ENCODE results near the gene SNAI1.

The SNAI1 gene

DNA sequence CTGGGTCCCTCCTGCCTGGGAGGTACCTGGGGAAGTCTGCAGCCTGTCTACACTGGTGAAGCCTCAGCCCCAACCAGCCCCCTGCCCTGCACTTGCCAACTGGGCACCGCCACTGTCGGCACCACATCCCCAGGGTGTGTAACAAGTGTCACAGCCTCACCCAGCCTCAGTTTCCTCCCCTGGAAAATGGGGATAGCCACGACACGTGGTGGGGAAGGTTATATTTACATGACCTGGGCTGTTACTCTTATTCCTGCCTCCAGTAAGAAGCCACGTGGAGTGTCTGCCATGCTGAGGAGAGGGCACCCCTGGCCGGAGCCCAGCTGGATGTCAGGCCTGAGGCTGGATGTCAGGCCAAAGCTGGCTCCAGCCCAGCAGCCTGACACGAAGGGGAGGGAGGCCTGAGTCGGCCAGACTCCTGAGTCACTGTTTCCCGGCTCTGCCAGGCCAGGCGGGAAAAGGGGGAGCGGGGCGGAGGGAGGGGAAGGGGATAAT is 44.9 kb downstream of the SNAI1 start:
- Histone ChIP-seq H3K4me1 (ENCODE audit: control extremely low read depth in 1 of 4, control insufficient read depth in 4 of 4, insufficient read depth in 4 of 4, low read length in 3 of 4) (peaks cover 0 to 13% (median 0%) of the 10 kb centered on the region in 4 experiments), H3K27me3 (replicated peaks in 2 of 5; ENCODE audit: control insufficient read depth in 4 of 5, insufficient read depth in 5 of 5, low read length in 4 of 5) (no peaks in the 10 kb centered on the region), H3K9me3 (ENCODE audit: control extremely low read depth in 1 of 5, control insufficient read depth in 4 of 5, insufficient read depth in 2 of 5, low read depth in 1 of 5, low read length in 4 of 5) (no peaks in the 10 kb centered on the region), H3K4me3 (ENCODE audit: control insufficient read depth in 1 of 7, extremely low read depth in 1 of 7, insufficient read depth in 4 of 7, low read depth in 2 of 7, low read length in 6 of 7) (no peak overlapping the region), H3K36me3 (ENCODE audit: control insufficient read depth in 4 of 4, insufficient read depth in 4 of 4, low read length in 3 of 4) (no peaks in the 10 kb centered on the region), H3K27ac (ENCODE audit: insufficient read depth in 1 of 2, low read depth in 1 of 2, low read length in 2 of 2, poor library complexity in 1 of 2, severe bottlenecking in 2 of 2) (no peak overlapping the region)
- ChIA-PET POLR2A (no interaction called here), CTCF (interaction anchor here (1.1 kb wide), 1 partner anchor 19 kb away, joined by 3 read pairs; no protein-coding TSS in a partner anchor)
- 87% methylated on average over 8 of the region's 12 CpGs for WGBS (ENCODE audit: insufficient coverage)
- DNase-seq = no peak

DNA sequence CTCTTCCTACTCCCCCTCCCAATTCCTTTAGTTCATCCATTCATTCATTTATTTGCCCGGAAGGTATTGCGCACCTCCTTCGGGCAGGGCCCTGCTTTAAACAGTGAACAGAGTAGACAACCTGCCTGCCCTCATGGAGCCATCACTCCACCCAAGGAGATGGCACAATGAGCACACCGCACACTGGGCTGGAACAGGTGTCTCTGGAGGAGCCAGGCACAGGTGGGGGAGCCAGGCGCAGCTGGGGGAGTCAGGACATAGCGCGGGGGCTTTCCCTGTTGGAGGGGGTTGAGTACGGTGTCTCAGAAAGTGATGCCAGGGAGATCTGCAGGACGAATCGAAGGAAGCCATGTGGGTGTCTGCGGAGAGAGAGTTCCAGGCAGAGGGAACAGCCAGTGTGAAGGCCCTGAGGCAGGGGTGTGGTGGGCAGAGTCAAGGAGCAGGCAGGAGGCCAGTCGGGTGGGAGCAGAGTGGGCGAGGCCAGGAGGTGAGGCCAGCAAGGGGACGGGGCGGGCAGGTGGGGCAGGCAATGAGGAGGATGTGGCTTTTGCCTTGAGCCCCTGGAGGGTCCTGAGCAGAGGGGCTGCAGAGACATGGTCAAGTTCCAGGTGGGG is 46.4 kb downstream of the SNAI1 start:
- 94% methylated on average over 12 of the region's 15 CpGs for whole genome bisulfite sequencing (ENCODE audit: insufficient coverage)
- ChIA-PET CTCF (interaction anchor here (1.1 to 1.3 kb wide), 3 partner anchors 8 to 40 kb away, joined by 3 to 6 read pairs (median 5); no protein-coding TSS in a partner anchor), POLR2A (no interaction called here)
- Histone ChIP-seq H3K9me3 (ENCODE audit: control extremely low read depth in 1 of 5, control insufficient read depth in 4 of 5, insufficient read depth in 2 of 5, low read depth in 1 of 5, low read length in 4 of 5) (no peaks in the 10 kb centered on the region), H3K27ac (ENCODE audit: insufficient read depth in 1 of 2, low read depth in 1 of 2, low read length in 2 of 2, poor library complexity in 1 of 2, severe bottlenecking in 2 of 2) (no peak overlapping the region), H3K27me3 (replicated peaks in 2 of 5; ENCODE audit: control insufficient read depth in 4 of 5, insufficient read depth in 5 of 5, low read length in 4 of 5) (no peaks in the 10 kb centered on the region), H3K36me3 (ENCODE audit: control insufficient read depth in 4 of 4, insufficient read depth in 4 of 4, low read length in 3 of 4) (no peaks in the 10 kb centered on the region), H3K4me3 (ENCODE audit: control insufficient read depth in 1 of 7, extremely low read depth in 1 of 7, insufficient read depth in 4 of 7, low read depth in 2 of 7, low read length in 6 of 7) (no peak overlapping the region), H3K4me1 (ENCODE audit: control extremely low read depth in 1 of 4, control insufficient read depth in 4 of 4, insufficient read depth in 4 of 4, low read length in 3 of 4) (peaks cover 0 to 20% (median 2%) of the 10 kb centered on the region in 4 experiments)
- no peak for DNase-seq

DNA sequence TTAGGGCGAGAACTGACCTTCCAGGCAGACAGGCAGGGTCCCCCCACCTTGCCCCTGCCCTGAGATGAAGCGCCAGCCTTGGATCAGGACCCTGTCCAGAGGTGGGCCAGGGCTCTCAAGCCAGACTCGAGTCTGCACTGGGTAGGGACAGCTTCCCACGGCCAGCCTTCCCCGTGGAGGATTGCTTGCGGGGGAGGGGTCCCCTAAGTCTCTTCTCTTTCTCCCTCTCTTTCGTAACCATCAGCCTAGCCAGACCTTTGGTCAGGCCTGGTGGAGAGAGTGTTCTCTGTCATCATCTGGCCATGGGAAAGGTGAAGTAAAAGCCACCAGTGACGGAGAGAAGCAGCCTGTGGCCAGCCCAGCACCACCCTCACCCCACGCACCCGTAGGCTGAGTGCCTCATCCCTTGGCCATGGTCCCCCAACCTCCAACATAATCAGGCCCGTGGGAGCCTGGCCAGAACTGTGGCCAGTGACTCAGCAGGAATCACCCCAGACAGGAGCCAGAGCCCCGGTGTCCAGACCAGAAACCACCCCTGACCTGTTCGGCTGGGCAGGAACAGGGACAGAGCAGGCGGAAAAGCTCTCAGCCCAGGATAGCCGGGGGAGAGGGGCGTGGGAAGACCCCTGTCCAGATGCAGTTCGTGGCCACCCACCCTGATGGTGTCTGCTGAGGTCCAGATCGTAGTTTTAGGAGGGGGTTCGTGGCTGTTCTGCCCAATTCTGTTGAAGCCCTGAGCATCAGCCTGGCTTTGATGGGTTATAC is 47.1 kb downstream of the SNAI1 start:
- CTCF ChIA-PET = no interaction called here
- H3K36me3 ChIP-seq (ENCODE audit: control insufficient read depth in 4 of 4, insufficient read depth in 4 of 4, low read length in 3 of 4) = no peaks in the 10 kb centered on the region
- POLR2A ChIA-PET = no interaction called here
- H3K9me3 ChIP-seq (ENCODE audit: control extremely low read depth in 1 of 5, control insufficient read depth in 4 of 5, insufficient read depth in 2 of 5, low read depth in 1 of 5, low read length in 4 of 5) = no peaks in the 10 kb centered on the region
- 87% methylated on average over 13 of the region's 19 CpGs for WGBS (ENCODE audit: insufficient coverage)
- no peaks in the 10 kb centered on the region for H3K27me3 ChIP-seq (replicated peaks in 2 of 5; ENCODE audit: control insufficient read depth in 4 of 5, insufficient read depth in 5 of 5, low read length in 4 of 5)
- DNase-seq = no peak
- peaks cover 0 to 20% (median 3%) of the 10 kb centered on the region in 4 experiments for H3K4me1 ChIP-seq (ENCODE audit: control extremely low read depth in 1 of 4, control insufficient read depth in 4 of 4, insufficient read depth in 4 of 4, low read length in 3 of 4)
- H3K27ac ChIP-seq (ENCODE audit: insufficient read depth in 1 of 2, low read depth in 1 of 2, low read length in 2 of 2, poor library complexity in 1 of 2, severe bottlenecking in 2 of 2) = no peak overlapping the region
- no peak overlapping the region for H3K4me3 ChIP-seq (ENCODE audit: control insufficient read depth in 1 of 7, extremely low read depth in 1 of 7, insufficient read depth in 4 of 7, low read depth in 2 of 7, low read length in 6 of 7)

DNA sequence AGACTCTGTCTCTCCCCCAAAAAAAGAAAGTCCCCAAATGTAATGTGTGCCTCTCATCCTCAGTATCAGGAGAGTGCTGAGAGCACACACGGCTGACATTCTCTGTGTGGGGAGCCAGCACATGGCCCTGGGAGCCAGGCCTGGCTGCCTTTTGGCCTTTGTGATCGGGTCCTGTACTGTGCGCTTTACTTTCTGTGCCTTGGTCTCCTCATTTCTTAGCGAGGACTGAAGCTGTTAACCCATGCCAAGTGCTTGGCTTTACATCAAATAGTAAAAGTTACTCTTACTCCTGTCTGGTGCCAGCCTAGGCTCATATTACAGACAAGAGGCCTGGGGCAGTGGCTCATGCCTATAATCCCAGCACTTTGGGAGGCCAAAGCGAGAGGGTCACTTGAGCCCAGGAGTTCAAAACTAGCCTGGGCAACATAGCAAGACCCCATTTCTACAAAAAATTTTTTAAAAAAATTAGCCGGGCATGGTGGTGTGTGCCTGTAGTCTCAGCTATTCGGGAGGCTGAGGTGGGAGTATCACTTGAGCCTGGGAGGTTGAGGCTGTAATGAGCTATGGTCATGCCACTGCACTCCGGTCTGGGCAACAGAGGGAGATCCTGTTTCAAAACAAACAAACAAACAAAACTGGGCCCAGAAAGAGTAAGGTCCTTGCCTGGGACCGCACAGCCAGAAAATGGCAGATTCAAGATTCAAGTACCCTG is 50.3 kb downstream of the SNAI1 start:
- Histone ChIP-seq H3K36me3 (ENCODE audit: control insufficient read depth in 4 of 4, insufficient read depth in 4 of 4, low read length in 3 of 4) (no peaks in the 10 kb centered on the region), H3K27me3 (replicated peaks in 2 of 5; ENCODE audit: control insufficient read depth in 4 of 5, insufficient read depth in 5 of 5, low read length in 4 of 5) (no peaks in the 10 kb centered on the region), H3K9me3 (ENCODE audit: control extremely low read depth in 1 of 5, control insufficient read depth in 4 of 5, insufficient read depth in 2 of 5, low read depth in 1 of 5, low read length in 4 of 5) (no peaks in the 10 kb centered on the region), H3K4me1 (ENCODE audit: control extremely low read depth in 1 of 4, control insufficient read depth in 4 of 4, insufficient read depth in 4 of 4, low read length in 3 of 4) (peaks cover 0 to 20% (median 3%) of the 10 kb centered on the region in 4 experiments), H3K4me3 (ENCODE audit: control insufficient read depth in 1 of 7, extremely low read depth in 1 of 7, insufficient read depth in 4 of 7, low read depth in 2 of 7, low read length in 6 of 7) (no peak overlapping the region), H3K27ac (ENCODE audit: insufficient read depth in 1 of 2, low read depth in 1 of 2, low read length in 2 of 2, poor library complexity in 1 of 2, severe bottlenecking in 2 of 2) (no peak overlapping the region)
- CTCF ChIA-PET = interaction anchor here (1.3 kb wide), 1 partner anchor 13 kb away, joined by 3 read pairs; no protein-coding TSS in a partner anchor
- DNase-seq = no peak
- 100% methylated on average over 7 of the region's 9 CpGs for WGBS (ENCODE audit: insufficient coverage)
- POLR2A ChIA-PET = no interaction called here

DNA sequence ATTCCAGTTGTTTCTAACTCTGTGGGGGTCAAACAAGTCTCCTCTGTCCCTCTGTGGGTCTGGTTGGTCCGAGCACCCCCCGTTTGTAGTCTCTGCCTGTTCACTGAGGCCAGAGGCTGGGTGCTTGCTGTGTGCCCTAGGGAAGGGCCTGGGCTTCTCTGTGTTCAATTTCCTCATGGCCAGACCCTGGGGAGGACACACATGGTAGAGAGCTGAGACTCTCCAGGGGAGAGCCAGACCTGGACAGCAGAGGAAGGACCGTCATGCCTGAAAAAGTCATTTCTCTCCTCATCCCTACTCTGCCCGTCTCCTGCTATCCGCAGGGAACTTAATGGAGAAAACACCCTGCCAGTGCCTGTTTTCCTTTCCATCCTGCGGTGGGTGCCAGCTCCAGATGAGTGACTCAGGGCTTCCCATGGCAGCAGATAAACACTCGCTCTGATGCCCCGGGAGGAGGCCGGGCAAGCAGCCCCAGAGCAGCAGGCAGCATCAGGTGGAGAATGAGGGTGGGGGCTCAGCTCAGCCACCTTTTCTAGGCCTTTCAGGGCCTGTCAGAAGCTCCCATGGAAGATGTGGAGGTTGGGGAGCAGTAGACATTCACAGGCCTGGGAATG is 51.9 kb downstream of the SNAI1 start:
- DNase-seq = no peak
- POLR2A ChIA-PET = no interaction called here
- 98% methylated on average over 7 of the region's 9 CpGs for WGBS (ENCODE audit: insufficient coverage)
- no peaks in the 10 kb centered on the region for H3K27me3 ChIP-seq (replicated peaks in 2 of 5; ENCODE audit: control insufficient read depth in 4 of 5, insufficient read depth in 5 of 5, low read length in 4 of 5)
- H3K27ac ChIP-seq (ENCODE audit: insufficient read depth in 1 of 2, low read depth in 1 of 2, low read length in 2 of 2, poor library complexity in 1 of 2, severe bottlenecking in 2 of 2) = no peak overlapping the region
- H3K36me3 ChIP-seq (ENCODE audit: control insufficient read depth in 4 of 4, insufficient read depth in 4 of 4, low read length in 3 of 4) = no peaks in the 10 kb centered on the region
- H3K9me3 ChIP-seq (ENCODE audit: control extremely low read depth in 1 of 5, control insufficient read depth in 4 of 5, insufficient read depth in 2 of 5, low read depth in 1 of 5, low read length in 4 of 5) = no peaks in the 10 kb centered on the region
- no peak overlapping the region for H3K4me3 ChIP-seq (ENCODE audit: control insufficient read depth in 1 of 7, extremely low read depth in 1 of 7, insufficient read depth in 4 of 7, low read depth in 2 of 7, low read length in 6 of 7)
- H3K4me1 ChIP-seq (ENCODE audit: control extremely low read depth in 1 of 4, control insufficient read depth in 4 of 4, insufficient read depth in 4 of 4, low read length in 3 of 4) = peaks cover 0 to 12% (median 3%) of the 10 kb centered on the region in 4 experiments
- CTCF ChIA-PET = interaction anchor here (0.7 kb wide), 1 partner anchor 21 kb away, joined by 3 read pairs; no protein-coding TSS in a partner anchor

DNA sequence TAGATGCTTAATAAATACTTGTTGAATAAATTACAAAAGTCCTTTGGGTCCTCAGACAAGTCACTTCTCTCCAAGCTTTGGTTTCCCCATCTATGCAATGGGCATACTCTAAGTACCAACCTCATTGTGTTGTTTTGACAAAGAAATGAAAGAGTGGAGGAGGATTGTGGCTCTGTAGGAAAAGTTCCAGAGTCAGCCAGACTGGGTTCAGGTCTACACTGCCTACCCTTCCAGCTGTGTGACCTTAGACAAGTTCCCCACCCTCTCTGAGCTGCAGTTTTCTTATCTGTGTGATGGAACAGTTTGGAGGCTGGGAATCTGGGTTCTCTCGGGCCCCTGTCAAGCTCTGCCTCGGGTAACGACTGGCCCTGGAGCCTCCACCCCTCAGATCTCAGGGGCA is 53.9 kb downstream of the SNAI1 start:
- H3K4me1 ChIP-seq (ENCODE audit: control extremely low read depth in 1 of 4, control insufficient read depth in 4 of 4, insufficient read depth in 4 of 4, low read length in 3 of 4) = peaks cover 0 to 25% (median 6%) of the 10 kb centered on the region in 4 experiments
- WGBS (ENCODE audit: insufficient coverage) = 94% methylated on average over 3 of the region's 3 CpGs
- ChIA-PET CTCF (interaction anchor here (0.9 to 2.5 kb wide), 9 partner anchors 8 to 56 kb away, joined by 3 to 9 read pairs (median 4); no protein-coding TSS in a partner anchor), POLR2A (interaction anchor here (1.3 kb wide), 1 partner anchor 22 kb away, joined by 3 read pairs; no protein-coding TSS in a partner anchor)
- no peak for DNase-seq
- H3K4me3 ChIP-seq (ENCODE audit: control insufficient read depth in 1 of 7, extremely low read depth in 1 of 7, insufficient read depth in 4 of 7, low read depth in 2 of 7, low read length in 6 of 7) = no peak overlapping the region
- no peaks in the 10 kb centered on the region for H3K27me3 ChIP-seq (replicated peaks in 2 of 5; ENCODE audit: control insufficient read depth in 4 of 5, insufficient read depth in 5 of 5, low read length in 4 of 5)
- no peak overlapping the region for H3K27ac ChIP-seq (ENCODE audit: insufficient read depth in 1 of 2, low read depth in 1 of 2, low read length in 2 of 2, poor library complexity in 1 of 2, severe bottlenecking in 2 of 2)
- H3K9me3 ChIP-seq (ENCODE audit: control extremely low read depth in 1 of 5, control insufficient read depth in 4 of 5, insufficient read depth in 2 of 5, low read depth in 1 of 5, low read length in 4 of 5) = no peaks in the 10 kb centered on the region
- no peaks in the 10 kb centered on the region for H3K36me3 ChIP-seq (ENCODE audit: control insufficient read depth in 4 of 4, insufficient read depth in 4 of 4, low read length in 3 of 4)
